ENCODE measurements around the gene DNER. TPM values are rescaled to one million over a fixed set of nuclear protein-coding genes. Genes with fewer than 3 reads are reported as not detected.

DNER gene
- polyA plus RNA-seq, 1 experiment: not detected

DNA sequence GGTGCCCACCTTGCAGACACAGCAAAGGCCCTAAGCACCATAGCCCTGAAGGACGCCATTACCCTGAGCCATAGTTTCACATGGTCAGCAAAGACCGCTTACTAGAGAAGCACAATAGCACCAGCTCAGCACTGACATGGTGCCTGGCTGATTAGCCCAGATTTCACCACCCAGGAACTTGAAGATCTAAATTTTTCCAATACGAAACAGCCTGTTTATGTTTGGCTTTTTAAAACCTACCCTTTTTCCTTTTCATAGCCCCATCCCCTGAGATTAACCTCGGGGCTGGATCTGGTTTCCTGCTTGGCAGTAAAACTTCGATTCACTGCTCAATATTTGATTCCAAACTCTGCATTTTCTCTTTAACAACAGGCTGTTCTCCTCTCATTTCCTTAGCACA is 284.8 kb downstream of the DNER start:
- H3K4me3 ChIP-seq (ENCODE audit: low read depth, low read length): no peak overlapping the region
- H3K27me3 ChIP-seq (ENCODE audit: control insufficient read depth, insufficient read depth, low read length): no peaks in the 10 kb centered on the region
- no peak for DNase-seq (ENCODE audit: low read depth, low spot score)
- ChIA-PET CTCF (interaction anchor here (6.4 kb wide), 1 partner anchor 157 kb away, joined by 80 read pairs; no protein-coding TSS in a partner anchor), POLR2A (no interaction called here)
- H3K27ac ChIP-seq (ENCODE audit: low read depth, low read length): no peak overlapping the region
- TF ChIP-seq, protein P1, sequence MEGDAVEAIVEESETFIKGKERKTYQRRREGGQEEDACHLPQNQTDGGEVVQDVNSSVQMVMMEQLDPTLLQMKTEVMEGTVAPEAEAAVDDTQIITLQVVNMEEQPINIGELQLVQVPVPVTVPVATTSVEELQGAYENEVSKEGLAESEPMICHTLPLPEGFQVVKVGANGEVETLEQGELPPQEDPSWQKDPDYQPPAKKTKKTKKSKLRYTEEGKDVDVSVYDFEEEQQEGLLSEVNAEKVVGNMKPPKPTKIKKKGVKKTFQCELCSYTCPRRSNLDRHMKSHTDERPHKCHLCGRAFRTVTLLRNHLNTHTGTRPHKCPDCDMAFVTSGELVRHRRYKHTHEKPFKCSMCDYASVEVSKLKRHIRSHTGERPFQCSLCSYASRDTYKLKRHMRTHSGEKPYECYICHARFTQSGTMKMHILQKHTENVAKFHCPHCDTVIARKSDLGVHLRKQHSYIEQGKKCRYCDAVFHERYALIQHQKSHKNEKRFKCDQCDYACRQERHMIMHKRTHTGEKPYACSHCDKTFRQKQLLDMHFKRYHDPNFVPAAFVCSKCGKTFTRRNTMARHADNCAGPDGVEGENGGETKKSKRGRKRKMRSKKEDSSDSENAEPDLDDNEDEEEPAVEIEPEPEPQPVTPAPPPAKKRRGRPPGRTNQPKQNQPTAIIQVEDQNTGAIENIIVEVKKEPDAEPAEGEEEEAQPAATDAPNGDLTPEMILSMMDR (IDR thresholded peaks at IDR 0.05; ENCODE audit: low read depth, low read length): no peak
- H3K9me3 ChIP-seq (ENCODE audit: control insufficient read depth, insufficient read depth, low read length): no peaks in the 10 kb centered on the region

DNA sequence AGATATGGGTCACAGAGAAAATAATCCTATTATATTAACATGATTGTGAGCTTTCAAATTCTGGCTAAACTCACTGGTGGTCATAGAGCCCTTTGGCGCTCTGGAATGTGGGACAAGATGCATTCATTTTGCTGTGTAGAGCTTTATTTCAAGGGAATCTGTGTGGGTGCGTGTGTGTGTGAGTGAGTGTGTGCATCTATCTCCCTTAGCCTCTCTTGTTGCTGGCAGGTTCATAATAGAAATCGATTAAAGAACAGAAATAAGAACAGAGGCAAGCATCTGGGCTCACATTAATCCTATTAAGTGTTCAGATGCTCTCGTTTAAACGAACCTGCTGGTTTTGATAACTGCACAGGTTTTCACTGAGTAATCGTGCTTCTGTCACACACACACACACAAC is 287.9 kb downstream of the DNER start:
- no peak overlapping the region for H3K27ac ChIP-seq (ENCODE audit: low read depth, low read length)
- POLR2A ChIA-PET: no interaction called here
- H3K9me3 ChIP-seq (ENCODE audit: control insufficient read depth, insufficient read depth, low read length): no peaks in the 10 kb centered on the region
- TF ChIP-seq, protein P1 (IDR thresholded peaks at IDR 0.05; ENCODE audit: low read depth, low read length): no peak
- no peaks in the 10 kb centered on the region for H3K27me3 ChIP-seq (ENCODE audit: control insufficient read depth, insufficient read depth, low read length)
- no peak for DNase-seq (ENCODE audit: low read depth, low spot score)
- H3K4me3 ChIP-seq (ENCODE audit: low read depth, low read length): no peak overlapping the region
- CTCF ChIA-PET: interaction anchor here (0.7 kb wide), 2 partner anchors 83 to 325 kb away, joined by 4 to 6 read pairs; no protein-coding TSS in a partner anchor

DNA sequence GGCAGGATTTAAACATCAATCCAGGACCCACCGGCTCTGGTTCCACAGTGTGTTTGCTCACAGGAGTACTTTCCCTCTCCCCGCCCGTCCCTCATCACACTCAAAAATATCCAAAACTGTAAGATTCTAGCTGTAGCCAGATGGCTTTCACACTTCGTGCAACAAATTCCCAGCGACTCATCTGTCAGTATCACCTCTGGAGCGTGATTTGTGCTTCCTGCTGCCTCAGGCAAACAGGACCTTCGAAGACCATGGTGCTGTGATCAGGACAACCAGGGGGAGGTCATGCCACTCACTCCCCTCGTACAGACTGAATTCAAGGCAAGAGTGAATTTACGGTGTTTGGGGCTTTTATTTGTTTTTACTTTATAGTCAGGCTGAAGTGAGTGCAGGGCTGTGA is 288.8 kb downstream of the DNER start:
- no peak for DNase-seq (ENCODE audit: low read depth, low spot score)
- TF ChIP-seq, protein P1 (IDR thresholded peaks at IDR 0.05; ENCODE audit: low read depth, low read length): no peak

DNA sequence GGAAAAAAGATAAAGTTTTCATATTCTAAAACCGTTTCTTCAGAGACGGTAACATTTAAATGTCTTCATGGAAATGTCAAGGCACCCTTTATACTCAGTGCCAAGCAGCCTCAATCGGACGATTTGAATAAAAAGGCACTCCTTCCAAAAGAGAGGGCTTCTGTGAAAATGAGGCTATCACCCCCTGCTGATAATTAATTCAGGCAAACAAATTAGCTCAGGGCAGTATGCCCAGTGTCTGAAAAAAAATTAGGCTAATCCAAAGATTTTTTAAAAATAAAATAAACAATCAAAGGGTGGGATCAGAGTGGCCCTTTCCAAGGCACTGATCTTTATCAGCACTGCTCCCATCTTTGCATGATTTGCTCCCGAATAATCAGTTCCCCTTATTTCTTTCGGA is 292.3 kb downstream of the DNER start:
- POLR2A ChIA-PET: no interaction called here
- H3K4me3 ChIP-seq (ENCODE audit: low read depth, low read length): no peak overlapping the region
- no peak for DNase-seq (ENCODE audit: low read depth, low spot score)
- CTCF ChIA-PET: interaction anchor here (1.2 kb wide), 1 partner anchor 9 kb away, joined by 9 read pairs; no protein-coding TSS in a partner anchor
- no peaks in the 10 kb centered on the region for H3K9me3 ChIP-seq (ENCODE audit: control insufficient read depth, insufficient read depth, low read length)
- TF ChIP-seq, protein P1 (IDR thresholded peaks at IDR 0.05; ENCODE audit: low read depth, low read length): no peak
- H3K27me3 ChIP-seq (ENCODE audit: control insufficient read depth, insufficient read depth, low read length): no peaks in the 10 kb centered on the region
- H3K27ac ChIP-seq (ENCODE audit: low read depth, low read length): no peak overlapping the region

More for the DNA sequence above, 288.8 kb downstream of the DNER start:
- CTCF ChIA-PET: no interaction called here
- Histone ChIP-seq H3K27ac (ENCODE audit: low read depth, low read length) (no peak overlapping the region), H3K4me3 (ENCODE audit: low read depth, low read length) (no peak overlapping the region), H3K9me3 (ENCODE audit: control insufficient read depth, insufficient read depth, low read length) (no peaks in the 10 kb centered on the region), H3K27me3 (ENCODE audit: control insufficient read depth, insufficient read depth, low read length) (no peaks in the 10 kb centered on the region)
- POLR2A ChIA-PET: no interaction called here

DNA sequence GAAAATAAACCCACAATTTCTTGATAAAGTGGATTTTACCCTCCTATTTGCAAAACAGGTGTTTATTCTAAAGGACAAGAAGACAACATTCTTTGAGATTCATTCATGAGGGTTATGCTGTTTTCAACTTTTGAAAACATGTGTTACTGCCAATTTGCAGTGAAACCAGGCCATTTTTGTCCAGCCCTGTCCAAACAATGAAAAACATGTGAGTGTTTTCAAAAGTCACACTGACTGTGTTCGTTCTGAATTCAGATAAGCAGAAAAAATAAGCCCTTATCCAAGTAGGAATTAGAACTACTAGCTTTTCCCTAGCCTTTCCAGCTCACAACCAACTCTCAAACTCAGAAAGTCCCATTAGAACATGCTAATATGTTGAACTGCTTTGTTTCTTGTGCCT is 295.2 kb downstream of the DNER start:
- POLR2A ChIA-PET: interaction anchor here (0.6 kb wide), 1 partner anchor 149 kb away, joined by 6 read pairs; no protein-coding TSS in a partner anchor
- no peak for DNase-seq (ENCODE audit: low read depth, low spot score)
- CTCF ChIA-PET: interaction anchor here (1.0 to 1.3 kb wide), 3 partner anchors 12 to 167 kb away, joined by 3 to 5 read pairs (median 4); no protein-coding TSS in a partner anchor
- TF ChIP-seq, protein P1 (IDR thresholded peaks at IDR 0.05; ENCODE audit: low read depth, low read length): no peak
- peaks cover 6% of the 10 kb centered on the region; the same call in 1 of the 2 replicates for H3K9me3 ChIP-seq (ENCODE audit: control insufficient read depth, insufficient read depth, low read length)
- H3K4me3 ChIP-seq (ENCODE audit: low read depth, low read length): no peak overlapping the region
- H3K27me3 ChIP-seq (ENCODE audit: control insufficient read depth, insufficient read depth, low read length): no peaks in the 10 kb centered on the region
- no peak overlapping the region for H3K27ac ChIP-seq (ENCODE audit: low read depth, low read length)
